GM19372 (cell line): ENCODE data around the gene REL.

ENCODE experiments used
- ATAC-seq: cut with Tn5 transposase; IDR thresholded peaks from one replicate; pipeline ENCODE4 v1.9.1; 2021; ENCODE audit warnings: mild to moderate bottlenecking, low read depth, moderate library complexity; ENCODE audit not compliant: unreplicated experiment

The REL gene

DNA sequence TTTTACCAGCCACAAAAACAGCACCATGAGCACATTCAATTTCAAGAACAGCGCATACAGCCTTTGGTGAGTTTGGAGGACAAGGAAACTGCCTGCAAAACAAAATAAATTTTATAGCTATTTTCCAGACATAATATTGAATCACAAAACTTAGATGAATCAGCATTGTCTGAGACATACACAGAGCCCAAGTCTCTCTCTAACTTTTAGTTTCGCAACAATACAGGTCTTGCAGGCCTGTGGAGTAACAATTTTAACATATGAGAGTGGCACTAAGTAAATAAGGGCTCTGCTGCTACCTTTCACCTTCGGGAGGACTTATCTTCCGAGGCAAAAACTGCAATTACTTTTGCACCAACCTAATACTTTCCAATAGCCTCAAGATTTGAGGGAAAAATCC is 80.1 kb downstream of the REL start:
- ATAC-seq: no peak

DNA sequence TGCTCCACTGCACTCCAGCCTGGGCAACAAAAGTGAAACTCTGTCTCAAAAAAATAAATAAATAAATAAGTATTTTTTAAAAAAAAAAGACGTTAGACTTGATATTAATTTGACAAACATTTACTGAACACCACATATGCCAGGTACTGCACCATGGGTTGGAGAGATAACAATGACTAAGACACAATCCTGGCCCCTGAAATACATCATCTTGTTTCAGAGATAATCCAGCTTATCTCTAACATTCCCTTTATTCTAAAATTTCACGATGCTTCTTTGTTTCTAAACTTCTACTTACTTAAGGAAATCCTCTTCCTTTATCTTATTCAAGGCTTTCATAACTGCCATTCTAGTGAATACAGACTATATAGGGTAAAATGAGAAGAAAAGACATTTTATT is 81.2 kb downstream of the REL start:
- no peak for ATAC-seq

DNA sequence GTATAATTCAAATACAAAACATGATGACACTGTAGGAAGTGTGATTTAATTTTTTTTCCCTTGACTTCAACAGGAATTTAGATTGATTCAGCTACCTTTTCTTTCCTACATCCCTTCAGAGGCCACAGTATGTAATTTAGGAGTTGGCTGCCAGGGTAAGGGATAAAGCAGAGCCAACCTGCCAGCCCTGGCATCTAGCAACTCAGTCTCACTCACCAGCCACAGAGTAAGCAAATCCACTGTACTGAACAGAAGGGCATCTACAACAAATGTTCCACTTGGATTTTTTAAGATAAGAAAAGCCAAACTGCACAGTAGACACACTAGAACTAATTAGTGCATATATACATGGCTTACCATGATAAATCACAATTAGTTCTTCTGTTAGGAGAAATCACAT is 81.8 kb downstream of the REL start:
- ATAC-seq: no peak

DNA sequence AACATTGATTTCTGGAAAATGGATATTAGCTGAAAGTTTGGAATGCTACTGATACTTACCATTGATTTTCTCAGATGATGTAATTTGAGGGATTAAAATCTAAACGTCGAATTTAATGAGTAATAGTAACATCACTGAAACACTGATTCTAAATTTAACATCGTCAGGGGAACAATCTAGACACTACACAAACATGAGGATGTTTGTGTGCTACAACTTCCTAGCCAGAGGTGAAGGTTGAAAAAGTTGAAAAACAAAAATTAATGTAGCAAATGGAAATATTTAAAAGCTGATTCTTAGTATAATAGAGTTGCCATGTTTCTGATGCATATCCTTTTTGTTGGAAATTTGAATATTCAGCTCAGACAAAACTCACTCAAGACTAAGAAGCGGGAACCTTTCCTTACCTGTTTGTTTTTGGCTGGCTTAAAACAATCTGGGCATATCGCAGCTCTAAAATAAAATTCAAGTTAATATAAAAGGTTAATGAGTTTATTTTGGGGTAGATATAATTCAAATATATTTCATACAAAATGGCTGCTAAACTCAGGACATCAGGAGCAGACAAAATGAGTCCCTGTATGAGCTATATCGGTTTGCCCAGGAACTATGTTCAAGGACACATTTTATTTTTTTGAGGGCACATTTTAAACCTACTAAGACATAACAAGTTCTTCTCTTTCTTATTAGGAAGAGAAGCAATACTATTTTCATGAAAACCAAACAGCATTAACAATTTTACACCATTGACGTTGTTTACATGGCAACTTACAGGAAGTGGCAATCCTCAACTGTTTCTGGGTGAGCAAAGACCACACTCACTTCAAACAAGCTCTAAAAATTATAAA is 83.5 kb downstream of the REL start:
- no peak for ATAC-seq

DNA sequence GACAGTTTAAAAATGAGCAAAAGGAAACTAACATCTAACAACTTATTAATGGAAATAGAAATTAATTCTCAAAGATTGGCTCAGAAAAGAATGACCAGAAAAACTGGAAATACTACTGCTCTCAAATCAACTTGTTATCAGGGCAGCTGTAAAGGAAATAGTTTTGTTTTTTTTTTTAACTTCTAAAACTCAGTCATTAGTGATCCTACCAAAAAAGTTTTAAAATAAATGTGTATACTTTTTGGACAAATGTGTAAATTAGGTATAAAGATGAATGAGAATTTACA is 84.1 kb downstream of the REL start:
- ATAC-seq: no peak

DNA sequence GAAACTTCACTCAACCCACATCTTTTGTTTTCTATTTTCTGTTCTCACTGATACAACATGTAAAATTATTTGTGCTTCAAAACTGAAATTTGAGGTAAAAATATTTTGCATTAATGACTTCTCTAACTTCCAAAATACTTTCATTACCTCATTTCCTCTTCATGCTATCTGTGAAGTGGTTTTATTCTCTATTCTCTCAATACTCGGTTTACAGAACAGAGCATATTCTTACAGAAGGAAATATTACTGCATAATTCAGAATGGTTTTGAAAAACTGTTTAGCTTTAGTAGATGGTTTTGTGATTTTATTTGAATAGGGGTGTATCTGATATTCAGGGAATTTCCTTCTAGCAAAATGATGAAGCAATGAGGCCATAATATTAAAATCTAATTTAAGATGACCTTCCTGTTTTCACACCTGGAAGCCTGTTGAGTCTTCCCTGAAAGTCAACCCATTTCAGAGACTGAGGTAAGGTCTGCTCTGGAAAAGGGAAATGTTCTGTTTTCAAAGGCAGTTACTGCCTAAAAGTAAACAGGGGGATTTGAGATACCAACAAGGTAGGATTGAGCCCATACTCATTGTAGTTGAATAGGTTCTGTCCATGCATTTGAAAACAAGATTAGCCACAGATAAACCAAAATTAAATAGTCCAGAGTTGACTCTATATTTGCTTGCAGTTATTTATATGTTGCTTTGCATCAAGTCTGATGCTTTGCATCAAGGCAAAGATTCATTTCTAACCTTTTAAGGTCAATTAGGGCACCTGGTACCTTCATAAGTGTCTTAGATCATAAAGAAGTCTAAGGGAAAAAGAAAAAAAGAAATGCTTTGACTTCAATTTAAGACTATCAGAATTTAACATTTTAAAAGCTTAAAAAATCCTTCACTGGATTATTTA is 85.4 kb downstream of the REL start:
- peak; percentile 71 for ATAC-seq

DNA sequence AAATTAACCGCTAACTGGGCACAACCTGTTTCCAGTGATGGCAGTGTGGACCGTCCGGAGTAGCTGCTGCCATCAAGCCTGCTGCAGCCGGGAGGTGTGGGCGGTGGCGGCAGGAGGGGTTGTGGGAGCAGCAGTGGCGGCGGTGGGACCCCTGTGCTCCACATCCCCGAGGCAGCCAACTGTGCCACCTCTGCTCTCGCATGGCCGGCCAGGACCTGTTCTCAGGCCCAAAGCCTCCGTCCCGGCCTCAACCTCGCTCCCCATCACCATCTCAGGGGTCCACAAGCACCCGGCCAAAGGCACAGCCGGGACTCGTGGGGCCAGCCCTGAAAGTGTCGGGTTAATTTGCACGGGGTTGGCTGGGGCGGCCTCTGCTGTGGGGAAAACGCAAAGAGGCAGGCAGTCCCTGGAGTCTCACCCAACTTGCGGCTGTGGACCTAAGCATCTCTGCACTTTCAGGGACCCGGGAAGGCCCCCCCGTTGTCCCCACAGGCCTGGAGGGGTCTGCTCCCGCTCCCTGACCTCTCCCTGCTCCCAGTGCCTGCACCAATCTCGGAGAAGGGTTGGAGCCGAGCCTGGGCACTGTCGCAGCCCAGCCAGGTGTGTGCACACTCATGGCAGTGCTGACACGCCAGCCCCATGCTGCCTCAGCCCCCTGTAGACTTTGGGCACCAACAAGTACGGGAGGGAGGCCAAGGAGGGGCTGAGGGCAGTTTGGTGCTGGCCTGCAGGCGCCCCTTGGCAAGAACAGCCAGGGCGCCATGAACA is 91.7 kb downstream of the REL start:
- no peak for ATAC-seq

DNA sequence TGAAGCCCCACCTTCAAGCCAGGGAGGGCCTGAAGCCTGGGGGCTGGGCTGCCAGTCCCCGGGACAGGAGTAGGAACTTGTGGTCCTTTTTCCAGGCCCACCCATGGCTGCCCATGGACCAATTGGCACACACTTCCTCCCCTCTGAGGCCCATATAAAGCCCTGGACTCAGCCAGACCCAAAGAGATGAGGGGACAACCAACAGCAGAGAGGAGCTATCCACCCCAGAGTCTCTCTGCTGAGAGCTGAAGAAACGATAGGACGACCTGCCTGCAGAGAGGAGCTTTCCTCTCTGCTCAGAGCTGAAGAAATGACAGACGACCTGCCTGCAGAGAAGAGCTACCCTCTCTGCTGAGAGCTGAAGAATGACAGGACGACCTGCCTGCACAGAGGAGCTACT is 92.3 kb downstream of the REL start:
- ATAC-seq: no peak

DNA sequence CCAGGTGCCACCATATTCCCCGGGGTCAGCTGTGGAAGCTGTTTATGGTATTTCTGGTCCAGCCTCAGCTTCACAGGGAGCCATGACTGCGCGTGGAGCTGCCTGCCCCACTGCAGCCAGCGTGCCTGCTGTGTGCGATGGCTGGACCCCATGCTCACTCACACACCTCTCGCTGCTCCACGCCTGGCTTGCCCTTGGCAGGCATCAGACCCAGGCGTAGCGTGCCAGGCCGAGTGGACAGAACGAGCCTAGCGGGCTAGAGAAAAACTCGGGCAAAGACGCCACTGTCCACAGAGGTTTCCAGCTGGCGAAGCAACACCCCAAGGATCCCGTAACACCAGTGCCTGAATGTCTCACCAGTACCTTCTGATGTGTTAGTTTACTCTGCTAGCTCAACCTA is 93.3 kb downstream of the REL start:
- ATAC-seq: no peak
